Osteoblast (primary cell): ENCODE measurements around the gene NTSR1. TPM values are rescaled to one million over a fixed set of nuclear protein-coding genes. Genes with fewer than 3 reads are reported as not detected.

Source experiments
- DNase-seq: peaks from one replicate; pipeline ENCODE4 v3.0.0; 2011; ENCODE audit warnings: low spot score, mixed read lengths; ENCODE audit not compliant: insufficient read length; ENCODE audit errors: missing footprints
- H2AFZ ChIP-seq: 2 replicates; pipeline ENCODE4 v1.6.0; 2011; ENCODE audit warnings: mild to moderate bottlenecking, low read length
- H3K27ac ChIP-seq: 2 replicates; pipeline ENCODE4 v1.5.1; 2011; ENCODE audit warnings: mild to moderate bottlenecking, low read depth, low read length, moderate library complexity
- H3K27me3 ChIP-seq: 2 replicates; pipeline ENCODE4 v1.6.0; 2012; ENCODE audit warnings: mild to moderate bottlenecking, control low read depth, inconsistent platforms, low read length, moderate library complexity; ENCODE audit not compliant: insufficient read depth
- H3K36me3 ChIP-seq: 2 replicates; pipeline ENCODE4 v1.5.1; 2011; ENCODE audit warnings: mild to moderate bottlenecking, low read length, control low read depth, moderate library complexity; ENCODE audit not compliant: insufficient read depth
- H3K4me1 ChIP-seq: 2 replicates; pipeline ENCODE4 v1.5.1; 2011; ENCODE audit warnings: mild to moderate bottlenecking, low read length, control low read depth, moderate library complexity; ENCODE audit not compliant: insufficient read depth
- H3K4me2 ChIP-seq: 2 replicates; pipeline ENCODE4 v1.6.0; 2011; ENCODE audit warnings: mild to moderate bottlenecking, low read length; ENCODE audit not compliant: insufficient read depth
- H3K4me3 ChIP-seq: fragments of 200-600 bp; sonication (generic); 3 replicates; pipeline ENCODE4 v1.5.1; 2012; ENCODE audit warnings: mild to moderate bottlenecking, low read length, inconsistent platforms; ENCODE audit not compliant: insufficient read depth
- H3K79me2 ChIP-seq: 2 replicates; pipeline ENCODE4 v1.6.0; 2012; ENCODE audit warnings: mild to moderate bottlenecking, low read length, control low read depth, inconsistent platforms; ENCODE audit not compliant: insufficient read depth
- H3K9me3 ChIP-seq: 2 replicates; pipeline ENCODE4 v1.5.1; 2011; ENCODE audit warnings: low read depth, low read length, control low read depth
- H4K20me1 ChIP-seq: 2 replicates; pipeline ENCODE4 v1.6.0; 2012; ENCODE audit warnings: mild to moderate bottlenecking, low read length, control low read depth; ENCODE audit not compliant: insufficient read depth
- total RNA-seq: library from RNA; depleted of rRNA; stranded (reverse); fragments of >200 nt; gene quantifications from 2 replicates; pipeline ENCODE4 v1.2.3, GENCODE V29; 2012
- TF ChIP-seq, protein P1 (sequence below): IDR thresholded peaks from 2 replicates; pipeline ENCODE4 v1.5.1; 2011; ENCODE audit warnings: mild to moderate bottlenecking, low read depth, low read length, moderate library complexity; ENCODE audit errors: extremely low read depth

Gene NTSR1
- total RNA-seq, 1 donor: not detected

DNA sequence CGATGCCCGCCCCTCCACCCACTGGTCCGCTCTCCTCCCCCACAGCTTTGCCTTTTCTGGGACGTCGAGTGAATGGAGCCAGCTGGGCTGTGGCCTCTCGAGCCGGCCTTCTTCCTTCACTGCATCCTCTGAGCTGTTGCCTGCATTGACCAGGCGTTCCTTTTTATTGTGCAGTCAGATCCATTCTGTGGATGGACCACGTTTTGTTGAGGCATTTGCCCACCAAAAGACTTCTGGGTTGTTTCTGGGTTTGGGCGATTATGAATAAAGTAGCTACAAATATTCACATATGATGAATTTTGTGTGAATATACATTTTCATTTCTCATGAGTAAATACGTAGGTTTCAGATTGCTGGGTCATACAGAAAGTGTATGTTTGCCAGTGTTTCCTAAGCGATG, 9.9 kb downstream of the NTSR1 start:
- H3K9me3 ChIP-seq: peaks cover 4% of the 10 kb centered on the region
- H3K4me1 ChIP-seq: no peaks in the 10 kb centered on the region
- no peak overlapping the region for H3K4me2 ChIP-seq
- no peaks in the 10 kb centered on the region for H4K20me1 ChIP-seq
- DNase-seq: no peak
- H2AFZ ChIP-seq: no peak overlapping the region
- no peaks in the 10 kb centered on the region for H3K36me3 ChIP-seq
- H3K27me3 ChIP-seq: peaks cover 49% of the 10 kb centered on the region
- no peaks in the 10 kb centered on the region for H3K79me2 ChIP-seq
- TF ChIP-seq, protein P1, sequence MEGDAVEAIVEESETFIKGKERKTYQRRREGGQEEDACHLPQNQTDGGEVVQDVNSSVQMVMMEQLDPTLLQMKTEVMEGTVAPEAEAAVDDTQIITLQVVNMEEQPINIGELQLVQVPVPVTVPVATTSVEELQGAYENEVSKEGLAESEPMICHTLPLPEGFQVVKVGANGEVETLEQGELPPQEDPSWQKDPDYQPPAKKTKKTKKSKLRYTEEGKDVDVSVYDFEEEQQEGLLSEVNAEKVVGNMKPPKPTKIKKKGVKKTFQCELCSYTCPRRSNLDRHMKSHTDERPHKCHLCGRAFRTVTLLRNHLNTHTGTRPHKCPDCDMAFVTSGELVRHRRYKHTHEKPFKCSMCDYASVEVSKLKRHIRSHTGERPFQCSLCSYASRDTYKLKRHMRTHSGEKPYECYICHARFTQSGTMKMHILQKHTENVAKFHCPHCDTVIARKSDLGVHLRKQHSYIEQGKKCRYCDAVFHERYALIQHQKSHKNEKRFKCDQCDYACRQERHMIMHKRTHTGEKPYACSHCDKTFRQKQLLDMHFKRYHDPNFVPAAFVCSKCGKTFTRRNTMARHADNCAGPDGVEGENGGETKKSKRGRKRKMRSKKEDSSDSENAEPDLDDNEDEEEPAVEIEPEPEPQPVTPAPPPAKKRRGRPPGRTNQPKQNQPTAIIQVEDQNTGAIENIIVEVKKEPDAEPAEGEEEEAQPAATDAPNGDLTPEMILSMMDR: no peak
- H3K27ac ChIP-seq: no peak overlapping the region
- no peak overlapping the region for H3K4me3 ChIP-seq

DNA sequence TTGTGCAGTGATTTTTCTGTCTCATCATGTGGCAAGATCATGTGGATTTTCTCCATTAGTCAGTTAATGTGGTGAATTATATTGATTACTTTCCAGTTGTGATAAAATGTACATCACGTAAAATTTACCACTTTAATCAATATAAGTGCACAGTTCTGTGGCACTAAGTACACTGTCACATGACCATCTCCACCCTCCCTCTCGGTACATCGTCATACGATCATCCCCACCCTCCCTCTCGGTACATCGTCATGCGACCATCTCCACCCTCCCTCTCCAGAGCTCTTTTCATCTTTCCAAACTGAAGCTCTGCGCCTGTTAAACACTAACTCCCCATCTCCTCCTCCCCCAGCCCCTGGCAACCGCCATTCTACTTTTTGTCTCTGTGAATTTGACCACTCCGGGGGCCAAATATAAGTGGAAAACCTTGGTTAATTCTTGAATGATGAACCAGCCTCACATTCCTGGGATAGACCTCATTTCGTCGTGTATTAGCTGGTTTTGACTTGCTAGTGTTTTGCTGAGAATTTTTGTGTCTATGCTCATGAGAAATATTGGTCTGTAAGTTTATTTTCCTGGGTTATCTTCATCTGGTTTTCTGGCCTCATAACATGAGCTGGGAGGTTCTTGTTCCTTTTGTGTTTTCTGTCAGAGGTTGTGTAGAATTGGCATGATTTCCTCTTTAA, 10.8 kb downstream of the NTSR1 start:
- TF ChIP-seq, protein P1: no peak
- Histone ChIP-seq H3K27me3 (peaks cover 52% of the 10 kb centered on the region), H3K4me2 (no peak overlapping the region), H2AFZ (no peak overlapping the region), H3K4me1 (no peaks in the 10 kb centered on the region), H3K79me2 (no peaks in the 10 kb centered on the region), H3K4me3 (no peak overlapping the region), H3K9me3 (peaks cover 4% of the 10 kb centered on the region), H3K27ac (no peak overlapping the region), H4K20me1 (no peaks in the 10 kb centered on the region), H3K36me3 (no peaks in the 10 kb centered on the region)
- no peak for DNase-seq

DNA sequence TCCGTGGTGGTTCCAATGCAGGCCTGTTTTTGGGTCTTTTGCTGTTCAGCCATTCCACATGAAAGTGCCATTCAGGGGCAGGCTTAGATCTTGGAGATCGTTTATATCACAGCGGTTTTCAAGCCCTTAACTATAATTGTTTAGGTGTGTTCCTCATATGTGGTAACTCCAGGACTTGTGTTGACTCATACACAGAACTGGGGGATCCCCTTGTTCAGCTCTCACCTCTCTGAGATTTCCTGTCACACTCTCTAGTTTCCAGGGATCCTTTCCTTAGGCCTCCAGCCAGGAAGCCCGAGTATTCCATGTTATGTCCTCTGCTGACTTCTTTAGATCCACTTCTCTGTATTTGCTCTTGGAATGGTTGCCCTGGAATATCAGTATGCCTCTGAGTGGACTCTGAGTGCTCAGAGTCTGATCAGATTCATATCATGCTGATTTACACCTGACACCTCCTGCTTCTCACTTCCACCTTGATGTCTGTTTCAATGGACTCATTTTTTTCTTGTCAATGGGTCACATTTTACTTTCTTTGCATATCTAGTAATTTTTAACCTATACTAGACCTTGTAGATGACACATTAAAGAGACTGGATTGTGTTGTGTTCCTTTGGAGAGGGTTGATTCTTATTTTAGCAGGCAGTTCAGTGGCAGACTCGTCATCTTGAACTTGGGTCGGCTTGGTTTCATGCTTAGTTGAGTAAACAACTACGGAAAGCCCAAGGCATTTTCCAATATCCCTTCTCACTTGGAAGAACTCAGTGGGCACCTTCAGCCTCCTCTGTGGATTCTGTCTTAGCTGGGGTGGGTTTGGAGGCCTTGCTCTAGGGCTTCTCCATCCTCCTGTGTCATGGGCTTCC, 13.1 kb downstream of the NTSR1 start:
- peaks cover 61% of the 10 kb centered on the region for H3K27me3 ChIP-seq
- H3K79me2 ChIP-seq: no peaks in the 10 kb centered on the region
- H4K20me1 ChIP-seq: no peaks in the 10 kb centered on the region
- peaks cover 4% of the 10 kb centered on the region for H3K9me3 ChIP-seq
- H3K27ac ChIP-seq: no peak overlapping the region
- no peak overlapping the region for H3K4me3 ChIP-seq
- no peak overlapping the region for H2AFZ ChIP-seq
- no peak overlapping the region for H3K4me2 ChIP-seq
- DNase-seq: no peak
- TF ChIP-seq, protein P1: no peak
- H3K4me1 ChIP-seq: no peaks in the 10 kb centered on the region
- H3K36me3 ChIP-seq: no peaks in the 10 kb centered on the region

DNA sequence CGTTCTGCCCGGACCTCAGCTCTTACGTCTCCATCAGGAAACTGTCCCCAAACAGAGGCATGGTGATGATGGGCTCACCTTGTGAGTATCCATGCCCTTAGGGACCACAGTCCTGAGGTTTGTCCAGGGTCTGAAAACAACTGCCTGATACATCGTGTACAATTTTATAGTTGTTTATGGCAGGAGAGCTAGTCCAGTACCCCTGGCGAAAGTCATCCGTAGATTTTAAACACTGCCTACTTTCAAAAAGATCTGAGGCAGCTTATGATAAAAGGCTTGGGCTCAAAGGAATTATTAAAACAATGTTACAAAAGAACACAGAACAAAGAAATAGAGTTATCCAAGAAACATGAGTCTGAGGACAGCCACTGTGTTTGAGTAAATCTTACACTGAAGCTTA, 14.0 kb downstream of the NTSR1 start:
- TF ChIP-seq, protein P1: no peak
- no peak overlapping the region for H3K4me3 ChIP-seq
- H3K4me1 ChIP-seq: no peaks in the 10 kb centered on the region
- no peaks in the 10 kb centered on the region for H3K36me3 ChIP-seq
- peaks cover 64% of the 10 kb centered on the region for H3K27me3 ChIP-seq
- H3K9me3 ChIP-seq: peaks cover 4% of the 10 kb centered on the region
- no peaks in the 10 kb centered on the region for H3K79me2 ChIP-seq
- no peak overlapping the region for H3K27ac ChIP-seq
- no peaks in the 10 kb centered on the region for H4K20me1 ChIP-seq
- no peak overlapping the region for H3K4me2 ChIP-seq
- H2AFZ ChIP-seq: no peak overlapping the region
- no peak for DNase-seq
